PC-9 (cell line): ENCODE data around the gene USP3. TPM values are rescaled to one million over a fixed set of nuclear protein-coding genes. Genes with fewer than 3 reads are reported as not detected.

Experiments
- BruUV-seq: library from RNA; stranded (reverse); fragments of 400-500 nt; replicated peaks from 2 replicates; lab custom pipeline; 2021; lab: Mats Ljungman, UMichigan
- CTCF ChIA-PET: fragments of 300-600 bp; sonication (Branson Sonifier 250); formaldehyde crosslinking; loops from one replicate; lab custom pipeline; 2022; ENCODE audit warnings: antibody characterized with exemption; lab: Charles Lee
- POLR2A ChIA-PET: fragments of 300-600 bp; sonication (Branson Sonifier 250); formaldehyde crosslinking; loops from one replicate; lab custom pipeline; 2022; ENCODE audit warnings: antibody characterized with exemption; ENCODE audit not compliant: unreplicated experiment; lab: Charles Lee
- DNase-seq, 2 experiments: peaks; one replicate each; pipeline versions ENCODE4 v3.0.0 to v3.0.0-alpha.2; 2015 to 2022; ENCODE audit warnings: mixed read lengths in 1 of 2
- H2AFZ ChIP-seq: fragments of 200-600 bp; sonication (generic); 2 replicates; pipeline ENCODE4 v1.8.1; 2017; ENCODE audit warnings: antibody characterized with exemption
- H3F3A ChIP-seq: fragments of 200-600 bp; sonication (generic); 2 replicates; pipeline ENCODE4 v1.8.1; 2017; ENCODE audit warnings: antibody characterized with exemption, mild to moderate bottlenecking, low read depth; ENCODE audit not compliant: insufficient read depth
- H3K27ac ChIP-seq: fragments of 200-600 bp; sonication (generic); 2 replicates; pipeline ENCODE4 v1.6.1; 2016; ENCODE audit warnings: mixed run types
- H3K27me3 ChIP-seq: fragments of 200-600 bp; sonication (generic); 2 replicates; pipeline ENCODE4 v1.6.1; 2016; ENCODE audit warnings: low read depth, mixed run types; ENCODE audit not compliant: insufficient read depth
- H3K36me3 ChIP-seq: fragments of 200-600 bp; sonication (generic); 2 replicates; pipeline ENCODE4 v1.6.1; 2016; ENCODE audit warnings: low read depth, mixed run types
- H3K4me1 ChIP-seq: fragments of 200-600 bp; sonication (generic); replicated peaks from 2 replicates; pipeline ENCODE4 v1.6.1; 2016; ENCODE audit warnings: mixed run types; ENCODE audit not compliant: insufficient read depth
- H3K4me2 ChIP-seq: fragments of 200-600 bp; sonication (generic); 2 replicates; pipeline ENCODE4 v1.6.1; 2017; ENCODE audit warnings: mixed run types
- H3K4me3 ChIP-seq: fragments of 200-600 bp; sonication (generic); 2 replicates; pipeline ENCODE4 v1.6.1; 2016; ENCODE audit warnings: mixed run types
- H3K79me2 ChIP-seq: fragments of 200-600 bp; sonication (generic); 2 replicates; pipeline ENCODE4 v1.6.1; 2017; ENCODE audit warnings: low read depth, mixed run types
- H3K9me2 ChIP-seq: fragments of 200-600 bp; sonication (generic); 2 replicates; pipeline ENCODE4 v1.8.1; 2017; ENCODE audit warnings: mild to moderate bottlenecking; ENCODE audit not compliant: insufficient read depth
- H3K9me3 ChIP-seq: fragments of 200-600 bp; sonication (generic); 2 replicates; pipeline ENCODE4 v1.8.1; 2016; ENCODE audit warnings: low read depth; ENCODE audit not compliant: insufficient read depth
- H4K20me1 ChIP-seq: fragments of 200-600 bp; sonication (generic); 2 replicates; pipeline ENCODE4 v1.8.1; 2017; ENCODE audit not compliant: insufficient read depth
- EZH2 ChIP-seq: fragments of 200-600 bp; sonication (generic); IDR thresholded peaks from 2 replicates; pipeline ENCODE4 v1.8.0; 2017; ENCODE audit warnings: antibody characterized with exemption, low read depth
- intact Hi-C: fragments of 100-400 bp; cut with micrococcal nuclease; formaldehyde crosslinking; loops from one replicate; pipeline ENCODE4 v1.10.0; 2022; ENCODE audit not compliant: unreplicated experiment
- total RNA-seq: library from RNA; stranded (reverse); gene quantifications from 2 replicates; pipeline ENCODE4 v1.2.3, GENCODE V29; 2021
- TF ChIP-seq, protein P1 (sequence below): fragments of 200-600 bp; sonication (generic); conservative IDR thresholded peaks from 2 replicates; pipeline ENCODE4 v1.6.1; 2017; ENCODE audit warnings: mixed run types, antibody characterized with exemption, mild to moderate bottlenecking, moderate library complexity

Gene USP3
- total RNA-seq, 1 experiment from 2014 or later = 57.5 TPM

DNA sequence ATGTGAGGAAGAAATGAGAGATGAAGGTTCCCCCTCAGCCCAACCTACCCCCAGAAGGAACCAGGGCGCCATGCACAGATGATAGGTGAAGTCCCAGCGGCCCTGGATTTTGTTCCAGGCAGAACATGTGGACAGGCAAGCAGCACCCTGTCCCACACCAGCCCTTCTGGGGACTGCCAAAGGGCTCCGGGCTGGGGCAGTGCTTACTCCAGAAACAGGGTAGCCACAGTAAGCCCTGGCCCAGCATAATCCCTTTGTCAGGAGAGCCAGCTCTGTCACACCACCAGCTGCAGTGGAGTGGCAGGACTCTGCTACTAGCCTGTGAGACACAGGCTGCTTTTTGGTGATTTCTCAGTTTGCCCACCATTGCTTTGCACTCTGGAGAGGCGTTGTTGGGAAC, 99.1 kb downstream of the USP3 start:
- Histone ChIP-seq H3K27ac (no peak overlapping the region), H3K9me2 (no peaks in the 10 kb centered on the region), H3K79me2 (no peaks in the 10 kb centered on the region), H3F3A (peaks cover 8% of the 10 kb centered on the region; the same call in 1 of the 2 replicates), H3K27me3 (no peaks in the 10 kb centered on the region), H3K4me2 (no peak overlapping the region), H3K4me1 (peaks cover 6% of the 10 kb centered on the region; the same call in 1 of the 2 replicates), H3K9me3 (no peaks in the 10 kb centered on the region), H4K20me1 (no peaks in the 10 kb centered on the region), H3K4me3 (no peak overlapping the region), H2AFZ (no peak overlapping the region), H3K36me3 (no peaks in the 10 kb centered on the region)
- ChIA-PET CTCF (no interaction called here), POLR2A (no interaction called here)
- DNase-seq = no peak
- no TSS peak for BruUV-seq
- intact Hi-C loops = loop anchor here (5.0 kb wide), 2 partner anchors 316 to 489 kb away; partner anchors contain the start of gene CIAO2A
- no peak for TF ChIP-seq EZH2
- TF ChIP-seq, protein P1, sequence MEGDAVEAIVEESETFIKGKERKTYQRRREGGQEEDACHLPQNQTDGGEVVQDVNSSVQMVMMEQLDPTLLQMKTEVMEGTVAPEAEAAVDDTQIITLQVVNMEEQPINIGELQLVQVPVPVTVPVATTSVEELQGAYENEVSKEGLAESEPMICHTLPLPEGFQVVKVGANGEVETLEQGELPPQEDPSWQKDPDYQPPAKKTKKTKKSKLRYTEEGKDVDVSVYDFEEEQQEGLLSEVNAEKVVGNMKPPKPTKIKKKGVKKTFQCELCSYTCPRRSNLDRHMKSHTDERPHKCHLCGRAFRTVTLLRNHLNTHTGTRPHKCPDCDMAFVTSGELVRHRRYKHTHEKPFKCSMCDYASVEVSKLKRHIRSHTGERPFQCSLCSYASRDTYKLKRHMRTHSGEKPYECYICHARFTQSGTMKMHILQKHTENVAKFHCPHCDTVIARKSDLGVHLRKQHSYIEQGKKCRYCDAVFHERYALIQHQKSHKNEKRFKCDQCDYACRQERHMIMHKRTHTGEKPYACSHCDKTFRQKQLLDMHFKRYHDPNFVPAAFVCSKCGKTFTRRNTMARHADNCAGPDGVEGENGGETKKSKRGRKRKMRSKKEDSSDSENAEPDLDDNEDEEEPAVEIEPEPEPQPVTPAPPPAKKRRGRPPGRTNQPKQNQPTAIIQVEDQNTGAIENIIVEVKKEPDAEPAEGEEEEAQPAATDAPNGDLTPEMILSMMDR = no peak

DNA sequence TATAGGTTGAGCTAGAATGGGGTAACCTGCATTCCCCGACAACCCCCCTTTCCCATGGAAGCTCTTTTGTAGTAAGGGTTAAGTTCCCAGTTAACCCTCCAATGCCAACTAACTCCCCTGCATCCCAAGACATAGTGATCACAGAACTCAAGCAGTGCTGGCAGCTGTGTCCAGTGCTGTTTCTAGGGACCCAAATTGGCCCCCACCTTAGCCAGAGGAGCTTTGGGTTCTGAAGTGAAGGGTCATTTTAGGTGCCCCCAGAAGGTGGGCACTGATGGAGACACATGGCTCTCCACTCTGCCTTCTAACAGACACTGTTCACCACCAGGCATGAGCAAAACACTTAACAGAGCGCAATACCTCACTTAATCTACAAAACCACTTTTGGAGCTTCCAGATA, 99.9 kb downstream of the USP3 start:
- CTCF ChIA-PET = interaction anchor here (0.6 kb wide), 1 partner anchor 64 kb away, joined by 3 read pairs; no protein-coding TSS in a partner anchor
- Histone ChIP-seq H3K79me2 (no peaks in the 10 kb centered on the region), H4K20me1 (no peaks in the 10 kb centered on the region), H2AFZ (no peak overlapping the region), H3K9me2 (no peaks in the 10 kb centered on the region), H3K27ac (no peak overlapping the region), H3K4me3 (no peak overlapping the region), H3K4me1 (peaks cover 6% of the 10 kb centered on the region; the same call in 1 of the 2 replicates), H3K36me3 (no peaks in the 10 kb centered on the region), H3K9me3 (no peaks in the 10 kb centered on the region), H3K4me2 (no peak overlapping the region), H3F3A (peaks cover 1% of the 10 kb centered on the region; the same call in 1 of the 2 replicates), H3K27me3 (no peaks in the 10 kb centered on the region)
- intact Hi-C loops = loop anchor here (5.0 kb wide), 2 partner anchors 317 to 488 kb away; partner anchors contain the start of gene CIAO2A
- BruUV-seq = no TSS peak
- TF ChIP-seq, protein P1 = no peak
- no peak for TF ChIP-seq EZH2
- POLR2A ChIA-PET = interaction anchor here (0.6 kb wide), 2 partner anchors 489 to 548 kb away, joined by 3 to 7 read pairs; no protein-coding TSS in a partner anchor
- no peak for DNase-seq

DNA sequence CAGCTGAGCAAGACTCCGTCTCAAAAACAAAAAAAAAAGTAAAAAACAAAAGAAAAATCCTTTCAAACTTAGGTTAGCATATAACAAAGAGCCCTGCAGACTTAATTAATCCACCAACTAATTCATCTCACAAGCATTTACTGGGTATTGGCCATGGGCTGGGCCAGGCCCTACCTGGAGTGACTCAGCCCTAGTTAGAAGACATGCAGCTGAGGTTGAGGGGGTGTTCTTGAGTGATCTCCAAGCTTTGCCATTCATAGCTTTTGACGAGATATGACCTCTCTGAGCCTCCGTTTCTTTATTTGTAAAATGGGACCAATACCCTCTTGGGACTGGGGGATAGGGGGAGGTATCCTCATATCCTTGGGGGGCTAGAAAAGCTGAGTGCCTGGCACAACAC, 100.6 kb downstream of the USP3 start:
- CTCF ChIA-PET = no interaction called here
- BruUV-seq = no TSS peak

More for the DNA sequence above, 100.6 kb downstream of the USP3 start:
- H3F3A ChIP-seq = peaks cover 5% of the 10 kb centered on the region
- no peak overlapping the region for H3K27ac ChIP-seq
- no peaks in the 10 kb centered on the region for H4K20me1 ChIP-seq
- H3K4me1 ChIP-seq = peaks cover 13% of the 10 kb centered on the region; the same call in 1 of the 2 replicates
- intact Hi-C loops = no loop called here
- H3K9me2 ChIP-seq = no peaks in the 10 kb centered on the region
- H3K4me3 ChIP-seq = no peak overlapping the region
- TF ChIP-seq, protein P1 = no peak
- no peak for TF ChIP-seq EZH2
- no peaks in the 10 kb centered on the region for H3K79me2 ChIP-seq
- H3K27me3 ChIP-seq = no peaks in the 10 kb centered on the region
- H2AFZ ChIP-seq = no peak overlapping the region
- POLR2A ChIA-PET = interaction anchor here (0.6 kb wide), 2 partner anchors 488 to 547 kb away, joined by 3 to 7 read pairs; no protein-coding TSS in a partner anchor
- no peaks in the 10 kb centered on the region for H3K36me3 ChIP-seq
- no peak overlapping the region for H3K4me2 ChIP-seq
- no peaks in the 10 kb centered on the region for H3K9me3 ChIP-seq
- DNase-seq = no peak
